HG03175 (cell line): ENCODE measurements around the gene DOP1A.

ENCODE experiments used
- ATAC-seq: cut with Tn5 transposase; IDR thresholded peaks from one replicate; pipeline ENCODE4 v1.9.1; 2021; ENCODE audit warnings: mild to moderate bottlenecking, moderate library complexity; ENCODE audit not compliant: unreplicated experiment

Gene DOP1A

DNA sequence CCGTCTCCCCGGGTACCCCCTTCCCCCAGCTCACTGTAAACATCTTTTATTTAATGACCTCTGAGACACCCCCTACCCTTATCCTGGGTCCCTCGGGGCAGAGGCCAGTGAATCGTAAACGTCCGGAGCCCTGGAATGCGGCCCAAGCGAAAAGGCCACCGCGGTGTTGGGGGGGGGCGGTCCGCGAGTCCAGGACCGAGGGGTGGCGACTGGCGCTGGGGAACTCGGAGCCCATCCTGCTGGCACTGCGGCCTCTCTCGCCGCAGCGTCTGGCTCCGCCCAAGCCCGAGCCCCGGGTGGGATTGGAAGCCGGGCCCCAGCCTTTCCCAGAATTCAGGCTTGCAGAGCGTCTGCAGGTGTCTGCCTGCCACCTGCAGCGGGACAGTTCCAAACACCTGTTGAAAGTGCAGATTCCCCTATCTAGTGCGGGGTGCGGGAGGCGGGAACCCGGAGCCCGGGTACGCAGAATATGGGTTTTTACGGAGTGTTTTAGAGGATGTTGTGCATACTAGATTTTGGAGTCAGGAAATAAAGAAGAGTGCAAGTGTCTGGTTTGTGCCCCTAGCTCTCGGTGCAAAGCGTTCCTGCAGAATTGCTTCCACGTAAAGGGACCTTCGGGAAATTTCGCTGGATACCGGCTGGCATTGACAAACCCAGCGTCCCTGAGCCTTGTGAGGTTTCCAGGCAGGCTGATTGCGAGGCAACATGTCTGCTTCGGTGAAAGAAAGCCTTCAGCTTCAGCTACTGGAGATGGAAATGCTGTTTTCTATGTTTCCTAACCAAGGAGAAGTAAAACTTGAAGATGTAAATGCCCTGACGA lies 126.5 kb downstream of the DOP1A start:
- peak; percentile 22 for ATAC-seq

DNA sequence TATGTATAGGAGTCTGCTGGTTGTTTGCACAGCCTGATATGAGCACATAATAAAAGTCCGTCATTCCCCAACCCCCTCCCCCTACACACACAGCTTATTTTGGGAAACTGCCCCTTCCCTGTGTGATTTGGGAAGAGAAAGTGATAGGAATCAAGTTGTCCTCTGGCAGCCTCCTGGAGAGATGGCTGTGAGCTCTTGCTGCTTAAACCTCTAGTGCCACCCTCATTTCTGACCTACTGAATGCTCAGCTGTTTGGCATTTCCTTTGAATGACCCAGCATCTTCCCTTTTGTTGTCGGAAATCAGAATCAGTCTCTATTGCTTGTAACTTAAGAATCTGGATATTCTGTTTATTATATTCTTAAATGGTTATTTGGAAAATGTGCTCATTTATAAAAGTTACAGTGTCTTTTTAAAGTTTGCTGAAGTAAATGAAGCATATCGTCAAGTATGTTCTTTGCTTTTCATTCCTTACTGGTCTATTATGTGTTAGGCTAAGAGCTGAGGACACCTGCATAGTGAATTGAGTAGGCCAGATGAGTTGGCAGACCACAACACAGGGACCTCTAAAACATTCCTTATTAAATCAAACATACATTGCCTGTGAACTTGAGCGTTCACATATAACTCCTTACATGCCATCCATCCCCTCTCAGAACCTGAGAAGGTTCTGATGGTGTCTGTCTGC lies 131.2 kb downstream of the DOP1A start:
- no peak for ATAC-seq

DNA sequence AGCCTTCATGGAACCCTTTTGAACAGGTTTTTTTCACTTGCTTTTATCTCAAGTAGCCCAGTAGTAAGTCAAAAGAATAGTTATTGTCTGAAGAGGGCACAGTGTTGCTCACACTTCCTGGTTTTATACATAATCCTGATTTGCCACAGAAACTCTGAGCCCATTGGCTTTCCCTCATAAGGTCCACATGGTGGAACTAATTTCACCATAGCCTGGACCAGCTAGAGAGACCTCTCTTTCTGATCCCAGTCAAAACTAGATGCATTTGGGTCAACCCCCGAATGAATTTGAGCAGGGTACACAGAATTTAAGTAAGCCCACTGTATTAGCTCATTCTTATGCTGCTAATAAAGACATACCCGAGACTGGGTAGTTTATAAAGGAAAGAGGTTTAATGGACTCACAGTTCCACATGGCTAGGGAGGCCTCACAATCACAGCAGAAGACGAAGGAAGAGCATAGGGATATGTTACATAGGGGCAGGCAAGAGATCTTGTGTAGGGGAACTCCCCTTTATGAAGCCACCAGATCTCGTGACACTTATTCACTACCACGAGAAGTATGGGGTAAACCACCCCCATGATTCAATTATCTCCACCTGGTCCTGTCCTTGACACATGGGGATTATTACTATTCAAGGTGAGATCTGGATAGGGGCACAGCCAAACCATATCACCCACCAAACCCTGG lies 131.8 kb downstream of the DOP1A start:
- no peak for ATAC-seq

DNA sequence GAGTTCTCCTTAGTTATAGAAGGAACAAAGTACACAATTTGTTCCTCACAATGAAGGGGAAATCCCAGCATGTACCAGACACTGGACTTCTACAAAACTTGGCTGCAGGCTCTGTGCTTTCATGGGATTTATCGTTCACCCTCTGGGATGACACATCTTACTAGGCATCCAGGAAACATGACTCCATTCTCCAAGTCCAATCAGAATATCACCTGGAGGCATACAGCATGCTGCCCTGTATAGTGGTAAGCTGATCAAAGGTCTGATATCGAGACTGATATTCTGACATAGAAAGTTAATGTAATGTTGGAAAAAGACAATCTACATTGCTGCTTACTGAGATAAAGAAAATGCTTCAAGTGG lies 132.4 kb downstream of the DOP1A start:
- ATAC-seq, result no peak

DNA sequence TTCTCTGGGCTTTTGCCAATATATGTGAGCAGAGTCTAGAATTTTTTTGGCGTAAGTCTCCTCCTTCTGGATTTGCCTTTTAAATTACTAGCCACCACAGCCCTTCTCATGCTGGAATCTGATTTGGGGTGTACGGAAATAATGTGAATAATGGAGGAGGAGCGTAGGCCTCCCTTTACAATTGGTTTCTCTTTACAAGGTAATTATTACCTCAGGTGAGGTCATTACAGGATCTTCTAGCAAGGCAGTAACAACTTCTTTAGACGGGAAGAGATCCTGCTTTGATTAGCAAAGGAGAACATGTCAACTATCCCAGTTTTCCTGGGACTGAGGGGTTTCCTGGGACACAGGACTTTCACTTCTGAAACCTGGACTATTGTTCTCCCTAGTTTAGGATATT lies 134.6 kb downstream of the DOP1A start:
- ATAC-seq, result no peak

DNA sequence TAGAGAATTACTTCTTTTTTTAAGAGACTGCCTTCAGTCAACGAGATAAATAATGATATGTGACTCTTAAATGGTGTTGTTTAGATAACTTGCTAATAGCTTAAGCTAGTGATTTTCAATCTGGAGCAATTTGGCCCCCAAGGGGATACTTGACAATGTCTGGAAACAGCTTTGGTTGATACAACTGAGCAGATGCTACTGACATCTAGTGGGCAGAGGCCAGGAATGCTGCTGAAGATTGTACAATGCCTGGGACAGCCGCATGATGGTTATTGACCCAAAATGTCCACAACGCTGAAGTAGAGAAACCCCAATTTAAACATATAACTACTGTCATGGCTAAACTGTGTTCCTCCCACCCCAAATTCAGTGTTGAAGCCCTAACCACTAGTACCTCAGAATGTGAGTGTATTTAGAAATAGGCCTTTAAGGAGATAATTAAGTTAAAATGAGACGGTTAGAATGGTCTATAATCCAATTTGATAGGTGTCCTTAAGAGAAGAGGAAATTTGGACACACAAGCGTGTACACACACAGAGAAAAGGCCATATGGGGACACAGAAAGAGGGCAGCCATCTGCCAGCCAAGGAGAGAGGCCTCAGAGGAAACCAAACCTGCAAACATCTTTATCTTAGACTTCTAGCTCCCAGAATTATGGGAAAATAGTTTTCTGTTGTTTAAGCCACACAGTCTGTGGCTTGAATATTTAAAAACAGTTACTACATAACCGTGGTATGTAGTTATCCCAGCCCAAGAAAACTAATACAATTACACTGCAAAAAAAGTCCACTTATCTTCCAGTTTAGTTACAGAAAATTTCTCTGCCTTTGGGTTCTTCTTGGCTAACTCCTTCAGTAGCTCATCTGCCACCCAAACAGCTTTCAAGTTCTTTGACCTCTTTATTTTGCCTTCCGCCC lies 147.9 kb downstream of the DOP1A start:
- peak; percentile 100 for ATAC-seq

DNA sequence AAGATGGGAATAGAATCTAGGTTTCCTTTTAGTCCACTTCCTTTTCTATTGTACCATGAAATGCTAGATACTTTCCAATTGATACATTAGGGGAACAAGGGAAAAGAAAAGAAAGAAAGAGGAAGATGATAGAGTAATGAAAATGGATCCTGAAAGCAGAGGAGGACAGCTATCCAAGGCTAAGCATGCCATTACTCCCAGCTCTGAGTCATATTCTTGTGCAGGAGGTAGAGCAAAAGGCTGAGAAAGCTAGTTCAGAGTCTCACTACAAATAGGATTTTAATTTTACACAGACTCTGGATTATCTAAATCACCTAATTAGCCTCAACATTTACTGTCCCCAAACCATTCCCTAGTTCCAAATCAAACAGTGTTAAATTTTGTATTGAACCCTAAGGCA lies 149.3 kb downstream of the DOP1A start:
- ATAC-seq, result no peak
